ENCODE data around the gene GAA.

- TF ChIP-seq CTCF (IDR thresholded peaks at IDR 0.05), result no peak
- TF ChIP-seq POLR2A (IDR thresholded peaks at IDR 0.05), result no peak
Observed at GRCh38 chr17:80087346-80088265, 13.8 kb upstream of the GAA start.
